ENCODE results near the gene CFAP46.
"Not testable (repeated sequence)": the region's sequence is repeated elsewhere in the genome, so short reads cannot be mapped to it uniquely, and the experiment has no call there.

Gene CFAP46

GRCh38 chr10:132890301-132890700 is 52.1 kb downstream of the CFAP46 start:
- ATAC-seq = no peak
- Mint-ChIP-seq H3K4me1 (no peaks in the 10 kb centered on the region), H3K4me3 (no peak overlapping the region), H3K36me3 (ENCODE audit: low read depth) (no peaks in the 10 kb centered on the region), H3K27ac (no peak overlapping the region), H3K27me3 (peaks cover 33% of the 10 kb centered on the region), H3K9me3 (no peaks in the 10 kb centered on the region)
- no peak for DNase-seq

- Mint-ChIP-seq H3K27ac (no peak overlapping the region), H3K9me3 (no peaks in the 10 kb centered on the region), H3K4me1 (no peaks in the 10 kb centered on the region), H3K36me3 (ENCODE audit: low read depth) (no peaks in the 10 kb centered on the region), H3K4me3 (no peak overlapping the region), H3K27me3 (peaks cover 26% of the 10 kb centered on the region)
- no peak for DNase-seq
- no peak for ATAC-seq
These were observed 52.8 kb downstream of the CFAP46 start for GRCh38 chr10:132889556-132889955.

GRCh38 chr10:132888898-132889490 is 53.4 kb downstream of the CFAP46 start:
- Mint-ChIP-seq H3K27me3 (peaks cover 20% of the 10 kb centered on the region), H3K9me3 (no peaks in the 10 kb centered on the region), H3K4me3 (no peak overlapping the region), H3K4me1 (no peaks in the 10 kb centered on the region), H3K27ac (no peak overlapping the region), H3K36me3 (ENCODE audit: low read depth) (no peaks in the 10 kb centered on the region)
- no peak for DNase-seq
- ATAC-seq = no peak

GRCh38 chr10:132888446-132888845 is 53.9 kb downstream of the CFAP46 start:
- DNase-seq; H3K4me1 Mint-ChIP-seq; H3K9me3 Mint-ChIP-seq; H3K4me3 Mint-ChIP-seq; ATAC-seq; H3K36me3 Mint-ChIP-seq (ENCODE audit: low read depth); H3K27ac Mint-ChIP-seq: not testable (repeated sequence)
- peaks cover 16% of the 10 kb centered on the region for H3K27me3 Mint-ChIP-seq

- Mint-ChIP-seq H3K36me3 (ENCODE audit: low read depth) (no peaks in the 10 kb centered on the region), H3K4me3 (no peak overlapping the region), H3K27me3 (no peaks in the 10 kb centered on the region), H3K9me3 (no peaks in the 10 kb centered on the region), H3K4me1 (no peaks in the 10 kb centered on the region), H3K27ac (no peak overlapping the region)
- no peak for DNase-seq
- ATAC-seq = no peak
These were observed 55.9 kb downstream of the CFAP46 start for GRCh38 chr10:132886211-132887099.

GRCh38 chr10:132885451-132886210 is 56.7 kb downstream of the CFAP46 start:
- Mint-ChIP-seq H3K27me3 (no peaks in the 10 kb centered on the region), H3K4me3 (no peak overlapping the region), H3K27ac (no peak overlapping the region), H3K4me1 (no peaks in the 10 kb centered on the region), H3K36me3 (ENCODE audit: low read depth) (no peaks in the 10 kb centered on the region), H3K9me3 (no peaks in the 10 kb centered on the region)
- DNase-seq (no peak), ATAC-seq (no peak)

GRCh38 chr10:132884691-132885271 is 57.6 kb downstream of the CFAP46 start:
- Mint-ChIP-seq H3K27me3 (no peaks in the 10 kb centered on the region), H3K4me3 (no peak overlapping the region), H3K27ac (no peak overlapping the region), H3K4me1 (no peaks in the 10 kb centered on the region), H3K36me3 (ENCODE audit: low read depth) (no peaks in the 10 kb centered on the region), H3K9me3 (no peaks in the 10 kb centered on the region)
- DNase-seq (no peak), ATAC-seq (no peak)

- Mint-ChIP-seq H3K4me3 (no peak overlapping the region), H3K9me3 (no peaks in the 10 kb centered on the region), H3K27ac (no peak overlapping the region), H3K27me3 (peaks cover 1% of the 10 kb centered on the region), H3K36me3 (ENCODE audit: low read depth) (no peaks in the 10 kb centered on the region), H3K4me1 (no peaks in the 10 kb centered on the region)
- no peak for ATAC-seq
- DNase-seq = no peak
These were observed 58.3 kb downstream of the CFAP46 start for GRCh38 chr10:132884041-132884440.

GRCh38 chr10:132883391-132883881 is 58.9 kb downstream of the CFAP46 start:
- Mint-ChIP-seq H3K4me1 (no peaks in the 10 kb centered on the region), H3K27me3 (peaks cover 3% of the 10 kb centered on the region), H3K27ac (no peak overlapping the region), H3K9me3 (no peaks in the 10 kb centered on the region), H3K36me3 (ENCODE audit: low read depth) (no peaks in the 10 kb centered on the region), H3K4me3 (no peak overlapping the region)
- ATAC-seq = no peak
- DNase-seq = no peak

GRCh38 chr10:132882069-132882951 is 60.1 kb downstream of the CFAP46 start:
- no peaks in the 10 kb centered on the region for H3K4me1 Mint-ChIP-seq
- H3K36me3 Mint-ChIP-seq (ENCODE audit: low read depth) = no peaks in the 10 kb centered on the region
- no peak for DNase-seq
- no peak overlapping the region for H3K4me3 Mint-ChIP-seq
- no peak for ATAC-seq
- H3K9me3 Mint-ChIP-seq = no peaks in the 10 kb centered on the region
- no peak overlapping the region for H3K27ac Mint-ChIP-seq
- peaks cover 5% of the 10 kb centered on the region for H3K27me3 Mint-ChIP-seq

- H3K4me3 Mint-ChIP-seq = no peak overlapping the region
- no peaks in the 10 kb centered on the region for H3K4me1 Mint-ChIP-seq
- no peak overlapping the region for H3K27ac Mint-ChIP-seq
- no peak for DNase-seq
- H3K9me3 Mint-ChIP-seq = no peaks in the 10 kb centered on the region
- no peaks in the 10 kb centered on the region for H3K36me3 Mint-ChIP-seq (ENCODE audit: low read depth)
- no peak for ATAC-seq
- H3K27me3 Mint-ChIP-seq = peaks cover 9% of the 10 kb centered on the region
These were observed 61.0 kb downstream of the CFAP46 start for GRCh38 chr10:132881186-132881920.

- Mint-ChIP-seq H3K27me3 (peaks cover 17% of the 10 kb centered on the region), H3K4me1 (no peaks in the 10 kb centered on the region), H3K9me3 (no peaks in the 10 kb centered on the region), H3K27ac (no peak overlapping the region), H3K36me3 (ENCODE audit: low read depth) (no peaks in the 10 kb centered on the region), H3K4me3 (no peak overlapping the region)
- DNase-seq (no peak), ATAC-seq (no peak)
These were observed 62.0 kb downstream of the CFAP46 start for GRCh38 chr10:132880128-132880981.
